HFF-Myc (cell line): Measurements from ENCODE around the gene ERBB2.
"Not testable (repeated sequence)": the region's sequence is repeated elsewhere in the genome, so short reads cannot be mapped to it uniquely, and the experiment has no call there.

Experiments
- DNase-seq: peaks from one replicate; pipeline ENCODE4 v3.0.0-alpha.2; 2011; ENCODE audit warnings: low read depth; ENCODE audit errors: extremely low read depth
- H3K4me3 ChIP-seq: replicated peaks from 2 replicates; pipeline ENCODE4 v1.5.1; 2011; ENCODE audit warnings: low read depth, mild to moderate bottlenecking, control low read depth, low read length
- TF ChIP-seq, protein P1 (sequence below): IDR thresholded peaks from 2 replicates; pipeline ENCODE4 v1.5.1; 2012; ENCODE audit warnings: mild to moderate bottlenecking, low read depth, low read length, control low read depth; ENCODE audit errors: missing control alignments

The ERBB2 gene

DNA sequence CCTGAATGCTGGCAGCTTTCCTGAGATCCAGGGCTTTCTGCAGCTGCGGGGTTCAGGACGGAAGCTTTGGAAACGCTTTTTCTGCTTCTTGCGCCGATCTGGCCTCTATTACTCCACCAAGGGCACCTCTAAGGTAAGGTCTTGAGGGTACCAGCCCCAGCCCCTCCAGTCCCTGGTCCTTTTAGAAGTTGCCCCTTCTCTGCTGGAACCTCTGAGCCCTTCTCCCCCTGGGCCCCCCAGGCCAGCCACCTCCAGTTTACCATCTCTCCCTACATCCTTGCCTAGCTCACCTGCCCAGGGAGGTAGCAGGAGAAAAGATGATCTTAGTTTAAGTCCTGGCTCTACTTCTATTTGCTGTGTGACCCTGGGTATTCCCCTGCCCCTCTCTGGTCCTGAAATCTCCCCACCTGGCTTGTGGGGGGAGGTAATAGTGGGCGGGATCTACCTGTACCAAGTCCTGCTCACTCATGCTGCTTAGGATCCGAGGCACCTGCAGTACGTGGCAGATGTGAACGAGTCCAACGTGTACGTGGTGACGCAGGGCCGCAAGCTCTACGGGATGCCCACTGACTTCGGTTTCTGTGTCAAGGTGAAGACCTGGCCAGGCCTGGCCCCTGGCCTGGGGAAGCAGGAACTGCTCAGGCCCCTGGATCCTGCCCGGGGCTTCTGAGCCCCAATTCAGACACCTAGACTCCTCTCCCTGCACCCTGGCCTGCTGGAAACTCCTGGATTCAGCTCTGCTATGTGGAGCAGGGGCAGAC, 44.4 kb downstream of the ERBB2 start:
- no peak overlapping the region for H3K4me3 ChIP-seq
- no peak for DNase-seq
- TF ChIP-seq, protein P1, sequence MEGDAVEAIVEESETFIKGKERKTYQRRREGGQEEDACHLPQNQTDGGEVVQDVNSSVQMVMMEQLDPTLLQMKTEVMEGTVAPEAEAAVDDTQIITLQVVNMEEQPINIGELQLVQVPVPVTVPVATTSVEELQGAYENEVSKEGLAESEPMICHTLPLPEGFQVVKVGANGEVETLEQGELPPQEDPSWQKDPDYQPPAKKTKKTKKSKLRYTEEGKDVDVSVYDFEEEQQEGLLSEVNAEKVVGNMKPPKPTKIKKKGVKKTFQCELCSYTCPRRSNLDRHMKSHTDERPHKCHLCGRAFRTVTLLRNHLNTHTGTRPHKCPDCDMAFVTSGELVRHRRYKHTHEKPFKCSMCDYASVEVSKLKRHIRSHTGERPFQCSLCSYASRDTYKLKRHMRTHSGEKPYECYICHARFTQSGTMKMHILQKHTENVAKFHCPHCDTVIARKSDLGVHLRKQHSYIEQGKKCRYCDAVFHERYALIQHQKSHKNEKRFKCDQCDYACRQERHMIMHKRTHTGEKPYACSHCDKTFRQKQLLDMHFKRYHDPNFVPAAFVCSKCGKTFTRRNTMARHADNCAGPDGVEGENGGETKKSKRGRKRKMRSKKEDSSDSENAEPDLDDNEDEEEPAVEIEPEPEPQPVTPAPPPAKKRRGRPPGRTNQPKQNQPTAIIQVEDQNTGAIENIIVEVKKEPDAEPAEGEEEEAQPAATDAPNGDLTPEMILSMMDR: no peak

DNA sequence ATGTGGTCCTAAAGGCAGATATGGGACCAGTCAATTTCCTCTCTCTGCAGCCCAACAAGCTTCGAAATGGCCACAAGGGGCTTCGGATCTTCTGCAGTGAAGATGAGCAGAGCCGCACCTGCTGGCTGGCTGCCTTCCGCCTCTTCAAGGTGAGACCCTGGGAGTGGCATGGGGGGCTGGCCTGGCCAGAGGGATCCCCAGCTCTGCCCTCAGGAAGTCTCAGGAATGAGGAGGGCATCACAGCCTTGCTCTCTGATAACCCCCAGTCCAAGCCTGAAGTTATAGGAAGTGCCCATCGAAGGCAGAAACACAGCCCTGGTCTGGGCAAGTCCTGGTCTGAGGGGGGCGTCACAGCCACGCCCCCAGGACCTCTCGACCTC, 45.0 kb downstream of the ERBB2 start:
- TF ChIP-seq, protein P1: no peak
- DNase-seq: no peak

DNA sequence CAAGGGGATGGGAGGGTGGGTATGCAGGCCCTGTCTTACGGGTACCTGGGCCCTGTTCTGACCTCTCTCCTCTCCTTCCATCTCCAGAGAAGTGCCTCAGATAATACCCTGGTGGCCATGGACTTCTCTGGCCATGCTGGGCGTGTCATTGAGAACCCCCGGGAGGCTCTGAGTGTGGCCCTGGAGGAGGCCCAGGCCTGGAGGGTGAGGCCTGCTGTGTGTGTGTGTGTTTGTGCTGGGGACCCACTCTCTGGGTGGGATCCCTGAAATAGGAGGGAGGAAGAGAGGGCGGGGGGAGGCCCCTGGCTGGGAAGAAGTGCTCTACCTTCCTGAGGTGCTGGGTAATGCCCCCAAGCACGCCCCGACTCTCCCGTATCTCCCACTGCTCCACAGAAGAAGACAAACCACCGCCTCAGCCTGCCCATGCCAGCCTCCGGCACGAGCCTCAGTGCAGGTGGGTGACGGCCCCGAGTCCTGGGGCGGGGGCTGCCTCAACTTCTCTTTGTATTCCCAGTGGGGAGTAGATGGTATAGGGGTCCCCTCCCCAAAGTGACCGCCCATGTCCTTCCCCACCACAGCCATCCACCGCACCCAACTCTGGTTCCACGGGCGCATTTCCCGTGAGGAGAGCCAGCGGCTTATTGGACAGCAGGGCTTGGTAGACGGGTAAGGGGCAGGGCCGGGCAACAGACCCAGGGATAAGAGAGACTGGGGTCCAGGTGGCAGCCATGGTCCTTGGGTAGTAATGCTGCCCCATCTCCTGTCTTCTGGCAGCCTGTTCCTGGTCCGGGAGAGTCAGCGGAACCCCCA, 45.7 kb downstream of the ERBB2 start:
- TF ChIP-seq, protein P1: no peak
- no peak overlapping the region for H3K4me3 ChIP-seq
- no peak for DNase-seq

More for the DNA sequence above, 45.0 kb downstream of the ERBB2 start:
- H3K4me3 ChIP-seq: no peak overlapping the region

DNA sequence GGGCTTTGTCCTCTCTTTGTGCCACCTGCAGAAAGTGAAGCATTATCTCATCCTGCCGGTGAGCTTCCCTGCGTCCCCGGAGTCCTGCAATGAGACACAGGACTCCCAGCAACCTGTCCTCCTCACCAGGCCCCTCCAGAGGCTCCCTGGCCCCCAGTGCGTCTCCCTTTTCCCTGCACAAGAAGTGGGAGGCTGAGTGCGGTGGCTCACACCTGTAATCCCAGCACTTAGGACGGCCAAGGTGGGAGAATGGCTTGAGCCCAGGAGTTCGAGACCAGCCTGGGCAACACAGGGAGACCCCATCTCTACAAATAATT, 46.2 kb downstream of the ERBB2 start:
- H3K4me3 ChIP-seq: no peak overlapping the region
- TF ChIP-seq, protein P1: no peak
- no peak for DNase-seq

DNA sequence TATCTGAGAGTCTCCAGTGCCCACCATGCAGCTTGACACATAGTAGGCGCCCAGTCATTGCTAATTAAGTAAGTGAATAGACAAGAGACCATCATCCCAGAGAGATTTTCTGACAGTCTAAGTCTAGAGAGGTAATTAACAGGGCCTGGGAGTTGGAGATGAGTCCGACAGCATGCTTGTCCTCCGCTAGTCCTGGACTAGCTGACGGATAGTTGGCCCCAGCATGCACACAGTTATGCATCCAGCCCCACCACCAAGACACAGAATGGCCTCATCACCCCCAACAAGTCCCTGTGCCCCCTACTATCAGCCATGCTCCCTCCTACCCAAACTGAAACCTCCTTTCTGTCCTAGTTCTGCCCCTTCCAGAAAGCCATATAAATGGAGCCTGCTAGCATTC, 47.9 kb downstream of the ERBB2 start:
- no peak overlapping the region for H3K4me3 ChIP-seq
- TF ChIP-seq, protein P1: no peak
- DNase-seq: no peak

DNA sequence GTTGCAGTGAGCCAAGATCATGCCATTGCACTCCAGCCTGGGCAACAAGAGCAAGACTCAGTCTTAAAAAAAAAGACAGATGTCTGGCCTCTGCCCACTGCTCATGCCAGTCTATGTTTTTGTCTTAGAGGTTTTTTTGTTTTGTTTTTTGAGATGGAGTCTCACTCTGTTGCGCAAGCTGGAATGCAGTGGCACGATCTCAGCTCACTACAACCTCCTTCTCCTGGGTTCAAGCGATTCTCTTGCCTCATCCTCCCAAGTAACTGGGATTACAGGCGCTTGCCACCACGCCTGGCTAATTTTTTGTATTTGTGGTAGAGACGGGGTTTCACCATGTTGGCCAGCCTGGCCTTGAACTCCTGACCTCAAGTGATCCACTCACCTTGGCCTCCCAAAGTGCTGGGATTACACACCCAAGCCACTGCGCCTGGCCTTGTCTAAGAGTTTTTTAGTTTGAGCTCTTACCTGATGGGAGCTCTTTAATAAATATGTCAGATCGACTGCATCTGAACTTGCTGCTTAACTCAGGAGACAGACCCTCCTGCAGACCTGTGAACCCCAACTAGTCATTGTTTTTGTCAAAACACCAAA, 48.7 kb downstream of the ERBB2 start:
- DNase-seq, H3K4me3 ChIP-seq: not testable (repeated sequence)
